UCSD-AML1 (cell line): ENCODE data around the gene UHRF2.
"Not testable (repeated sequence)": the region's sequence is repeated elsewhere in the genome, so short reads cannot be mapped to it uniquely, and the experiment has no call there.

Source experiments
- DNase-seq: peaks from one replicate; lab custom pipeline; 2025; ENCODE audit not compliant: unreplicated experiment; lab: John Stamatoyannopoulos, UW

Gene UHRF2

GRCh38 chr9:6484210-6484609 lies 71.2 kb downstream of the UHRF2 start:
- DNase-seq: no peak

- DNase-seq: no peak
Measured at GRCh38 chr9:6488395-6488794, 75.4 kb downstream of the UHRF2 start.

GRCh38 chr9:6489099-6489498 lies 76.1 kb downstream of the UHRF2 start:
- no peak for DNase-seq

- DNase-seq: no peak
Measured at GRCh38 chr9:6490863-6491262, 77.9 kb downstream of the UHRF2 start.

GRCh38 chr9:6495466-6495865 lies 82.5 kb downstream of the UHRF2 start:
- no peak for DNase-seq

- no peak for DNase-seq
Measured at GRCh38 chr9:6498982-6499381, 86.0 kb downstream of the UHRF2 start.

- DNase-seq: no peak
Measured at GRCh38 chr9:6501526-6502210, 88.7 kb downstream of the UHRF2 start.

- DNase-seq: no peak
Measured at GRCh38 chr9:6502399-6502798, 89.4 kb downstream of the UHRF2 start.

GRCh38 chr9:6506571-6506970 lies 93.6 kb downstream of the UHRF2 start:
- DNase-seq: no peak

GRCh38 chr9:6512085-6512657 lies 99.2 kb downstream of the UHRF2 start:
- DNase-seq: no peak

- no peak for DNase-seq
Measured at GRCh38 chr9:6522263-6522662, 109.3 kb downstream of the UHRF2 start.

- DNase-seq: no peak
Measured at GRCh38 chr9:6525326-6526045, 112.5 kb downstream of the UHRF2 start.

GRCh38 chr9:6535594-6535993 lies 122.6 kb downstream of the UHRF2 start:
- DNase-seq: no peak

- DNase-seq: no peak
Measured at GRCh38 chr9:6538666-6539071, 125.7 kb downstream of the UHRF2 start.

- DNase-seq: not testable (repeated sequence)
Measured at GRCh38 chr9:6542617-6543016, 129.6 kb downstream of the UHRF2 start.

- DNase-seq: no peak
Measured at GRCh38 chr9:6543204-6543603, 130.2 kb downstream of the UHRF2 start.

- DNase-seq: no peak
Measured at GRCh38 chr9:6545017-6545691, 132.2 kb downstream of the UHRF2 start.

- no peak for DNase-seq
Measured at GRCh38 chr9:6549106-6549800, 136.3 kb downstream of the UHRF2 start.

GRCh38 chr9:6551136-6551535 lies 138.1 kb downstream of the UHRF2 start:
- DNase-seq: no peak

- DNase-seq: no peak
Measured at GRCh38 chr9:6552033-6552432, 139.0 kb downstream of the UHRF2 start.

- DNase-seq: no peak
Measured at GRCh38 chr9:6552498-6553121, 139.6 kb downstream of the UHRF2 start.
